CD8-positive, alpha-beta memory T cell (primary cell): ENCODE measurements around the gene UBAP2. TPM values are rescaled to one million over a fixed set of nuclear protein-coding genes. Genes with fewer than 3 reads are reported as not detected.
A peak's percentile ranks its signal among the peaks of the same experiment; 100 is the strongest.

Experiments
- CTCF ChIA-PET: fragments of 350-600 bp; sonication (Branson Sonifier 250); formaldehyde crosslinking; loops from one replicate; lab custom pipeline; 2021; ENCODE audit warnings: antibody characterized with exemption; lab: Charles Lee
- POLR2A ChIA-PET: fragments of 350-600 bp; sonication (Branson Sonifier 250); formaldehyde crosslinking; loops from one replicate; lab custom pipeline; 2021; ENCODE audit warnings: antibody characterized with exemption; lab: Charles Lee
- DNase-seq, 5 donors: peaks; one replicate each; pipeline versions ENCODE4 v3.0.0 to v3.0.0-alpha.2; 2020 to 2022; ENCODE audit warnings: mixed read lengths in 1 of 5
- H3K27ac ChIP-seq: one replicate; pipeline ENCODE4 v1.7.0; 2013; ENCODE audit warnings: low read depth, mild to moderate bottlenecking, low read length, moderate library complexity
- H3K27me3 ChIP-seq: 2 replicates; pipeline ENCODE4 v1.7.0; 2013; ENCODE audit warnings: low read length, mild to moderate bottlenecking; ENCODE audit not compliant: insufficient read depth, poor library complexity, severe bottlenecking
- H3K36me3 ChIP-seq: 2 replicates; pipeline ENCODE4 v1.7.0; 2013; ENCODE audit warnings: mild to moderate bottlenecking, low read length, moderate library complexity; ENCODE audit not compliant: insufficient read depth
- H3K4me1 ChIP-seq: 2 replicates; pipeline ENCODE4 v1.7.0; 2013; ENCODE audit warnings: mild to moderate bottlenecking, low read length, moderate library complexity; ENCODE audit not compliant: insufficient read depth
- H3K4me3 ChIP-seq: 2 replicates; pipeline ENCODE4 v1.7.0; 2013; ENCODE audit warnings: mild to moderate bottlenecking, low read length
- H3K9me3 ChIP-seq: 2 replicates; pipeline ENCODE4 v1.7.0; 2013; ENCODE audit warnings: mild to moderate bottlenecking, low read length
- H3K27ac Mint-ChIP-seq, 8 donors: one replicate each; pipeline ENCODE4 v1.8.0; 2020 to 2021; ENCODE audit warnings: mixed read lengths in 8 of 8, mild to moderate bottlenecking in 6 of 8, inconsistent platforms in 3 of 8, moderate library complexity in 3 of 8
- H3K27me3 Mint-ChIP-seq, 2 donors: one replicate each; pipeline ENCODE4 v1.8.0; 2020 to 2021; ENCODE audit warnings: mixed read lengths in 2 of 2, mild to moderate bottlenecking in 1 of 2, moderate library complexity in 1 of 2
- H3K36me3 Mint-ChIP-seq, 3 donors: one replicate each; pipeline ENCODE4 v1.8.0; 2020 to 2021; ENCODE audit warnings: mixed read lengths in 3 of 3, inconsistent platforms in 1 of 3, mild to moderate bottlenecking in 1 of 3
- H3K4me1 Mint-ChIP-seq, 3 donors: one replicate each; pipeline ENCODE4 v1.8.0; 2020 to 2021; ENCODE audit warnings: mixed read lengths in 3 of 3, inconsistent platforms in 1 of 3, mild to moderate bottlenecking in 1 of 3
- H3K4me3 Mint-ChIP-seq, 7 donors: one replicate each; pipeline ENCODE4 v1.8.0; 2020 to 2021; ENCODE audit warnings: mixed read lengths in 7 of 7, mild to moderate bottlenecking in 6 of 7, moderate library complexity in 4 of 7, inconsistent platforms in 2 of 7
- H3K9me3 Mint-ChIP-seq, 5 donors: one replicate each; pipeline ENCODE4 v1.8.0; 2020 to 2022; ENCODE audit warnings: mixed read lengths in 5 of 5, mild to moderate bottlenecking in 3 of 5, moderate library complexity in 2 of 5, inconsistent platforms in 1 of 5
- polyA plus RNA-seq: library from polyadenylated mRNA; unstranded; fragments of 300-500 nt; fragmentation: Illumina TruSeq; gene quantifications from one replicate; pipeline ENCODE4 v1.2.3, GENCODE V29; 2021
- total RNA-seq, 2 experiments: library from RNA; stranded (reverse); gene quantifications; one replicate each; pipeline ENCODE4 v1.2.3, GENCODE V29; 2021

The UBAP2 gene
- total RNA-seq = 10 to 100 TPM; 50.0 to 51.7 TPM
- 16.3 TPM for polyA plus RNA-seq

GRCh38 chr9:34048727-34049629, at the start of gene UBAP2:
UBAP2 (minus strand) TSS chr9:34048887; CDS start chr9:34017148, 31,739 bp downstream.
- H3K36me3 Mint-ChIP-seq = peaks cover 0 to 14% (median 0%) of the 10 kb centered on the region in 3 donors
- H3K4me1 ChIP-seq = peaks cover 18% of the 10 kb centered on the region
- peak within 1 kb of the TSS; percentile 98 for H3K4me3 ChIP-seq
- peak within 1 kb of the TSS; percentile 97 to 100 (median 100) for H3K27ac Mint-ChIP-seq
- CTCF ChIA-PET = interaction anchor here (0.9 kb wide), 2 partner anchors 22 to 235 kb away, joined by 3 read pairs; no protein-coding TSS in a partner anchor
- no peaks in the 10 kb centered on the region for H3K27me3 ChIP-seq
- peaks cover 32 to 41% (median 39%) of the 10 kb centered on the region in 3 donors for H3K4me1 Mint-ChIP-seq
- H3K4me3 Mint-ChIP-seq = peak within 1 kb of the TSS; percentile 95 to 100 (median 96)
- H3K27me3 Mint-ChIP-seq = peaks cover 0 to 3% of the 10 kb centered on the region in 2 donors
- POLR2A ChIA-PET = interaction anchor here (0.6 to 1.3 kb wide), 2 partner anchors 130 to 699 kb away, joined by 5 to 7 read pairs; partner anchors contain the start of gene UBAP1
- peak within 1 kb of the TSS; percentile 95 for H3K27ac ChIP-seq
- H3K9me3 ChIP-seq = no peaks in the 10 kb centered on the region
- no peaks in the 10 kb centered on the region for H3K36me3 ChIP-seq
- DNase-seq = peak; percentile 94 to 98 (median 96)
- no peaks in the 10 kb centered on the region for H3K9me3 Mint-ChIP-seq

DNA sequence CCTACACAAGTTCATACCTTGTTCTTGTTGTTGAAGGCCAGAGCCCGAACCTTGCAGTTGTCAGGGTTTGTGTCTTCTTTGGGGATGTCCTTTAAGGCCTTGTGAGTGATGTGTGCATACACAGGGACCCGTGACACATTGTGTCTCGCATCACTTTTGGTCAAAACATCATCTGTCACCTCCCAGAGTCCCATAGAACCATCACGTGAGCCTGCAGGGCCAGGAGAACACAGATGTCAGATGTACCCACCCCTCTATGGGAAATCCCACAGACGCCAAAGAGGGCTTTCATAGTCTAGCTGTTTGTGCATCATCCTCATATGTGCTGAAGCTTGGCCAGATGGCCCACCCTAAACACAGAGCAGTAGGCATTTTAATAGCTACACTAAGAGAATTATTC, 49.6 kb upstream of the UBAP2 start:
- H3K4me1 ChIP-seq = no peaks in the 10 kb centered on the region
- no peaks in the 10 kb centered on the region for H3K27me3 ChIP-seq
- CTCF ChIA-PET = interaction anchor here (0.7 kb wide), 1 partner anchor 259 kb away, joined by 3 read pairs; no protein-coding TSS in a partner anchor
- Mint-ChIP-seq H3K27ac (peak overlapping the region in 2 of 8 donors; percentile 47 to 48), H3K27me3 (peaks cover 0 to 1% of the 10 kb centered on the region in 2 donors), H3K4me3 (no peak overlapping the region), H3K4me1 (no peaks in the 10 kb centered on the region), H3K9me3 (no peaks in the 10 kb centered on the region), H3K36me3 (peaks cover 2 to 71% (median 6%) of the 10 kb centered on the region in 3 donors)
- H3K9me3 ChIP-seq = no peaks in the 10 kb centered on the region
- H3K36me3 ChIP-seq = peaks cover 42% of the 10 kb centered on the region
- H3K27ac ChIP-seq = no peak overlapping the region
- POLR2A ChIA-PET = no interaction called here
- H3K4me3 ChIP-seq = no peak overlapping the region
- DNase-seq = no peak

DNA sequence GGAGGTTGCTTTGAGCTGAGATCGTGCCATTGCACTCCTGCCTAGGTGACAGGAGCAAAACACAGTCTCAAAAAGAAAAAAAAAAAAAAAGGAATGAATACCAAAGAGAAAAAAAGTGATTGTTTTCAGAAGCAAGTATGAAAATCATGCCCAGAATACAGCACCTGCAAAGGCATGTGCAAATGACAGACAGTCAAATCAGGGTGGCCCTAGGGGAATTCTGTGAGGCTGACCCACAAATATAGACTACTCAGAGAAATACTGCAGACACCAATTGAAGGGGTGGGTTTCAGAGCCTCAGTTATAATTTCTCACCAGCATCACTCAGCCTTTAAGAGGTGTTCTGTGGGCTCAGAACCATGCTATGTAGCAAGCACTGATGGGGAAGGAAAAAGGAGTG, 49.2 kb upstream of the UBAP2 start:
- Mint-ChIP-seq H3K36me3 (peaks cover 5 to 72% (median 7%) of the 10 kb centered on the region in 3 donors), H3K27me3 (peaks cover 0 to 1% of the 10 kb centered on the region in 2 donors), H3K4me1 (no peaks in the 10 kb centered on the region), H3K27ac (peak overlapping the region in 1 of 8 donors; percentile 48), H3K4me3 (no peak overlapping the region), H3K9me3 (no peaks in the 10 kb centered on the region)
- Histone ChIP-seq H3K9me3 (no peaks in the 10 kb centered on the region), H3K27me3 (no peaks in the 10 kb centered on the region), H3K4me1 (no peaks in the 10 kb centered on the region), H3K36me3 (peaks cover 46% of the 10 kb centered on the region), H3K4me3 (no peak overlapping the region), H3K27ac (no peak overlapping the region)
- ChIA-PET POLR2A (no interaction called here), CTCF (no interaction called here)
- no peak for DNase-seq

- H3K4me1 Mint-ChIP-seq = peaks cover 0 to 5% (median 3%) of the 10 kb centered on the region in 3 donors
- H3K4me1 ChIP-seq = no peaks in the 10 kb centered on the region
- H3K27ac Mint-ChIP-seq = peak overlapping the region in 1 of 8 donors; percentile 38
- POLR2A ChIA-PET = no interaction called here
- H3K27me3 ChIP-seq = no peaks in the 10 kb centered on the region
- no peak overlapping the region for H3K27ac ChIP-seq
- no peak overlapping the region for H3K4me3 ChIP-seq
- H3K27me3 Mint-ChIP-seq = peaks cover 0 to 1% of the 10 kb centered on the region in 2 donors
- H3K9me3 Mint-ChIP-seq = no peaks in the 10 kb centered on the region
- CTCF ChIA-PET = no interaction called here
- peaks cover 41% of the 10 kb centered on the region for H3K36me3 ChIP-seq
- peaks cover 8 to 71% (median 10%) of the 10 kb centered on the region in 3 donors for H3K36me3 Mint-ChIP-seq
- no peak overlapping the region for H3K4me3 Mint-ChIP-seq
- DNase-seq = no peak
- no peaks in the 10 kb centered on the region for H3K9me3 ChIP-seq
These were observed 48.1 kb upstream of the UBAP2 start for GRCh38 chr9:34096751-34097150.

DNA sequence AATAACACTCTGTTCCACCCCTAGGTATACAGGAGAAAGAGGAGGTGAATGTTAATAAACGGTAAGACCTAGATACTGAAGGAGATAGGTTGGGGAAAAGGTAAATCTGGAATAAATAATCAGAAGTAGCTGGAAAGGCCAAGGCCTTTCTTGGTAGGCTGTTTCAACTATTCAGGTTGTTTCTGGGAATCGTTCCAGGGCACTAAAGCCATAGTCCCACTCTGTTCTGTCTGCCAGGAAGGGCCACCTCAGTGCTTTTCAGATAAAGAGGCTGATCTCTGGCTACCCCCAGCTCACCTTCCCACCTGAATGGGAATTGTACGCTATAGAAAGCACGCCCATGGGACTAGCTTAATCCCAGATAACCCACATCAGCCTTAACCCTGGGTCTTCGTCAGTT, 44.9 kb upstream of the UBAP2 start:
- CTCF ChIA-PET = no interaction called here
- no peak for DNase-seq
- Mint-ChIP-seq H3K4me3 (no peak overlapping the region), H3K27ac (peak overlapping the region in 2 of 8 donors; percentile 25 to 41), H3K27me3 (peaks cover 0 to 1% of the 10 kb centered on the region in 2 donors), H3K9me3 (no peaks in the 10 kb centered on the region), H3K36me3 (peaks cover 8 to 92% (median 19%) of the 10 kb centered on the region in 3 donors), H3K4me1 (peaks cover 0 to 5% (median 3%) of the 10 kb centered on the region in 3 donors)
- no peaks in the 10 kb centered on the region for H3K9me3 ChIP-seq
- no peaks in the 10 kb centered on the region for H3K27me3 ChIP-seq
- peaks cover 52% of the 10 kb centered on the region for H3K36me3 ChIP-seq
- H3K27ac ChIP-seq = no peak overlapping the region
- H3K4me1 ChIP-seq = no peaks in the 10 kb centered on the region
- POLR2A ChIA-PET = no interaction called here
- H3K4me3 ChIP-seq = no peak overlapping the region

DNA sequence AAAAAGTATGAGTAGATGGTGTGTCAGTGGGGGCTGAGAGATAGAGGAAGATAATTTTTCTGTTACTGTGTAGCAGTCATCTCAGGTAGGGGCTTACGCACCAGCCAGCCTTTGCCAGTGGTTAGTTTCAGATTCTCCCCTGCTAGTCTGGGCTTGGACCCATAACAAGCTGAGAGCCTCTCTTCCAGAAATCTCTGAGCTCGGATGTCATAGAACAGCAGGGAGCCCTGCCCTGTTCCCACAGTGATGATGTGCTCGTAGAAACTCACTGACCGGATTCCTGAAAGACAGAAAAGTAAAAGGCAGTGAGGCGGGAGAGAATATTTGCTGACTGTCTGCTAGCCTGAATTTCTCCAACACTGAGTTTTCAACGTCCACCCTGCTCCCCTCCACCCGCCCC, 40.6 kb upstream of the UBAP2 start:
- POLR2A ChIA-PET = no interaction called here
- H3K4me3 ChIP-seq = no peak overlapping the region
- no peak overlapping the region for H3K27ac ChIP-seq
- Mint-ChIP-seq H3K9me3 (no peaks in the 10 kb centered on the region), H3K27me3 (no peaks in the 10 kb centered on the region), H3K27ac (peak overlapping the region in 4 of 8 donors; percentile 23 to 36 (median 32)), H3K4me3 (no peak overlapping the region), H3K36me3 (peaks cover 8 to 82% (median 26%) of the 10 kb centered on the region in 3 donors), H3K4me1 (peaks cover 0 to 5% (median 3%) of the 10 kb centered on the region in 3 donors)
- H3K9me3 ChIP-seq = no peaks in the 10 kb centered on the region
- no peaks in the 10 kb centered on the region for H3K4me1 ChIP-seq
- no peaks in the 10 kb centered on the region for H3K27me3 ChIP-seq
- DNase-seq = no peak
- CTCF ChIA-PET = interaction anchor here (3.7 kb wide), 1 partner anchor 9 kb away, joined by 16 read pairs; no protein-coding TSS in a partner anchor
- H3K36me3 ChIP-seq = peaks cover 33% of the 10 kb centered on the region

- H3K27me3 Mint-ChIP-seq = no peaks in the 10 kb centered on the region
- Histone ChIP-seq H3K27me3 (no peaks in the 10 kb centered on the region), H3K36me3 (peaks cover 20% of the 10 kb centered on the region), H3K27ac (no peak overlapping the region), H3K9me3 (no peaks in the 10 kb centered on the region), H3K4me3 (no peak overlapping the region), H3K4me1 (no peaks in the 10 kb centered on the region)
- no peak for DNase-seq
- H3K4me3 Mint-ChIP-seq = no peak overlapping the region
- H3K4me1 Mint-ChIP-seq = peaks cover 0 to 5% (median 3%) of the 10 kb centered on the region in 3 donors
- no peaks in the 10 kb centered on the region for H3K9me3 Mint-ChIP-seq
- CTCF ChIA-PET = no interaction called here
- POLR2A ChIA-PET = interaction anchor here (0.5 kb wide), 1 partner anchor 149 kb away, joined by 5 read pairs; no protein-coding TSS in a partner anchor
- H3K36me3 Mint-ChIP-seq = peaks cover 3 to 65% (median 24%) of the 10 kb centered on the region in 3 donors
- H3K27ac Mint-ChIP-seq = peak overlapping the region in 3 of 8 donors; percentile 1 to 64 (median 37)
These were observed 38.7 kb upstream of the UBAP2 start for GRCh38 chr9:34087370-34087769.

DNA sequence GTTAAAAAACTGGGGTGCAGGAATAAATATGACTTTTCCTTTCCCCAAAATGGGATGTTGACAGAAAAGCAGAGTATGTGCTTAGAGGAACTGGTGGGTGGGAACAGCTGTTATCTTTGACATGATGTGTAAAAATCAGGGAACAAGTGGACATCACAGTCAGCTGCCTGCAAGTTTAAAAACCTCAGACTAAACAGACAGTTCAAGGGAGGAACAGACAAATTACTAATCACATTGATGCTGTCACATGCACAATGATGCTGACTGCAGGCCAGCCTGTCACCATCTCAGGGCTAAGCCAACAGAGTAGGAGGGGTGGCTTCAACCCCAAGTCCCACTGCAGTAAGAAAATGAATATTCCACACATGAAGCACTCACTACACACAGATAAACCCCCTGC, 38.2 kb upstream of the UBAP2 start:
- Mint-ChIP-seq H3K4me3 (no peak overlapping the region), H3K36me3 (peaks cover 0 to 60% (median 21%) of the 10 kb centered on the region in 3 donors), H3K4me1 (peaks cover 0 to 1% (median 0%) of the 10 kb centered on the region in 3 donors), H3K27ac (peak overlapping the region in 2 of 8 donors; percentile 27 to 74), H3K27me3 (no peaks in the 10 kb centered on the region), H3K9me3 (no peaks in the 10 kb centered on the region)
- ChIA-PET POLR2A (no interaction called here), CTCF (no interaction called here)
- peaks cover 20% of the 10 kb centered on the region for H3K36me3 ChIP-seq
- DNase-seq = no peak
- H3K27me3 ChIP-seq = no peaks in the 10 kb centered on the region
- H3K9me3 ChIP-seq = no peaks in the 10 kb centered on the region
- no peaks in the 10 kb centered on the region for H3K4me1 ChIP-seq
- H3K4me3 ChIP-seq = no peak overlapping the region
- no peak overlapping the region for H3K27ac ChIP-seq
